ENCODE data around the gene SPDYE16.
"Not testable (repeated sequence)": the region's sequence is repeated elsewhere in the genome, so short reads cannot be mapped to it uniquely, and the experiment has no call there.

Gene SPDYE16

DNA sequence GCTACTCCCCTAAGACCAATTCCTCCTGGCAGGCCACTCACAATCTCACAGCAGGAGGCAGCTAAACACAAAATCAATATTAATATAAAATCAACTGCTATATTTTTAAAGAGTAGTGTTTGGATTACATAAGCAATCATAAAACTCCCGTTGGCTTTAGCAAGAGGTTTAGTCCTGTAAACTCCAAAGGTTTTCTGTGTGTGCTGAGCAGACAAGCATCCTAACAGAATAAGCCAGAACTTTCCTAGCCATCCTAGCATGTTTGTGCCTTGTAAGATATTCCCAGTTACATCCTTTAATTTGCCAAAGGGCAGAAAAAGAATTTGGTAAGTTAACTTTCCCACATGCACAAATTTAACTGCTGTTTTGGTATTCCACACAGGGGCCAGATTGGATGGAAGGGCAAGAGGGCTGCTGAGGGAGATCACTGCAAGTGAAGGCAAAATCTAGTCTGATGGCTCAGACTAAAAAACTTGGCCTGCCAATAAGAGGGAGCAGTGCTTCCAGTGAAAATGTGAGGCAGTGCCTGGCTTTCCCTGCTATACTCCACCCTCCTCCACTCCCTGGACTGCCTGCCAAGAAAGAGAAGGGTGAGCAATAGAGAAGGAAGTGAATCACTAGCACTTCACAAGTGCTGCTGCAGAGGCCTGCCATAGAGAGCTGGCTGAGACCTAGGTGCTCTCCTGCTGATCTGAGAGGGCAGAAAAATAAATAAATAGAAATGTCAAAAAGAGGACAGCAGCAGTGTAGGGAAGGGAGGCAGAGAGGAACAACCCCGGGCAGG, 39.9 kb upstream of the SPDYE16 start:
- H3K9me2 ChIP-seq (replicated peaks; ENCODE audit: control insufficient read depth, low read length); H3F3A ChIP-seq (ENCODE audit: control insufficient read depth, insufficient read depth); H3K4me3 ChIP-seq (ENCODE audit: low read length); H4K20me1 ChIP-seq (ENCODE audit: control insufficient read depth, insufficient read depth, low read depth, low read length); H3K27ac ChIP-seq (ENCODE audit: low read depth, low read length); H3K27me3 ChIP-seq (ENCODE audit: control insufficient read depth, low read length); H3K4me2 ChIP-seq (ENCODE audit: low read length); H3K9me3 ChIP-seq (ENCODE audit: control insufficient read depth, insufficient read depth, low read length); H3K36me3 ChIP-seq (ENCODE audit: control insufficient read depth, low read length): not testable (repeated sequence)
- Histone ChIP-seq H3K79me2 (ENCODE audit: control insufficient read depth, low read length) (peaks cover 22% of the 10 kb centered on the region), H3K4me1 (ENCODE audit: control insufficient read depth, low read length) (peaks cover 12% of the 10 kb centered on the region)

DNA sequence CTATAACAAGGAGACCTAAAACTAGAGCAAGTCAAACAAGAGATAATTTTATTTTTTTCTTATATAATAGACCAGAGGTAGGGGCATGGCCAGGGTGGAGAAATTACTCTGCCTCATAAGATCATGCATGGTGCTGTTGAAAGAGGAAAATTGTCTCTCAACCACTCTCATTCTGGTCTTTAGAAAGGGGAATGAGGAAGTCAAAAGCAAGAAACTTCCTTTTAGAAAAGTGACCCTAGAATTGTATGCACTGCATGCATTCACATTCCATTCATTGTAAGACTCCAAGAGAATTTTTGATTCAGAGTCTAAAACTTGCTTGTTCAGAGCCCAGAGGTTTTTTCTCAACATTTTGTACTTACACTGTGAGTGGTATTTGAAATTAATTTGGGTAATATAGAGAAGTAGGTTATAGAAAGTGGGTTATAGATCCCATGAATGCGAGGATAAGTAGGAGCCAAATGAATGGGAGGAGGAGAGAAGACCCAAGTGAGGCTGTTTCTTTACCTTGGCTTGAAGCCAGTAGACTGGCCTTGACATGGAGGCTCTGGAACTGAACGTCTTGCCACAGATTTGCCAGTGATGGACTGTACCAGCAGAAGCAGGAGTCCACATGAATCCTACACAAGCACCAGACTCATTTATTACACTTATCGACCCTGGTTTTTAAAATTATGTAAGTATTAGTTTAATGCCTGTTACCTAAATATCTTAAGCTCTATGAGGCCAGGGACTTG, 33.0 kb upstream of the SPDYE16 start:
- H3K36me3 ChIP-seq (ENCODE audit: control insufficient read depth, low read length); H3F3A ChIP-seq (ENCODE audit: control insufficient read depth, insufficient read depth); H3K4me3 ChIP-seq (ENCODE audit: low read length); H3K27me3 ChIP-seq (ENCODE audit: control insufficient read depth, low read length); H3K4me2 ChIP-seq (ENCODE audit: low read length); H3K9me3 ChIP-seq (ENCODE audit: control insufficient read depth, insufficient read depth, low read length); H3K9me2 ChIP-seq (replicated peaks; ENCODE audit: control insufficient read depth, low read length); H3K27ac ChIP-seq (ENCODE audit: low read depth, low read length); H3K79me2 ChIP-seq (ENCODE audit: control insufficient read depth, low read length); H3K4me1 ChIP-seq (ENCODE audit: control insufficient read depth, low read length); H4K20me1 ChIP-seq (ENCODE audit: control insufficient read depth, insufficient read depth, low read depth, low read length): not testable (repeated sequence)

- H3K79me2 ChIP-seq (ENCODE audit: control insufficient read depth, low read length); H3F3A ChIP-seq (ENCODE audit: control insufficient read depth, insufficient read depth); H3K9me2 ChIP-seq (replicated peaks; ENCODE audit: control insufficient read depth, low read length); H3K4me1 ChIP-seq (ENCODE audit: control insufficient read depth, low read length); H3K36me3 ChIP-seq (ENCODE audit: control insufficient read depth, low read length); H3K4me3 ChIP-seq (ENCODE audit: low read length); H3K27ac ChIP-seq (ENCODE audit: low read depth, low read length); H3K27me3 ChIP-seq (ENCODE audit: control insufficient read depth, low read length); H3K9me3 ChIP-seq (ENCODE audit: control insufficient read depth, insufficient read depth, low read length); H3K4me2 ChIP-seq (ENCODE audit: low read length); H4K20me1 ChIP-seq (ENCODE audit: control insufficient read depth, insufficient read depth, low read depth, low read length): not testable (repeated sequence)
Observed at GRCh38 chr7:76575431-76575830, 32.3 kb upstream of the SPDYE16 start.

GRCh38 chr7:76572296-76572695, 29.2 kb upstream of the SPDYE16 start:
- not testable (repeated sequence) for H3K27me3 ChIP-seq (ENCODE audit: control insufficient read depth, low read length); H3F3A ChIP-seq (ENCODE audit: control insufficient read depth, insufficient read depth); H3K4me1 ChIP-seq (ENCODE audit: control insufficient read depth, low read length); H3K9me3 ChIP-seq (ENCODE audit: control insufficient read depth, insufficient read depth, low read length); H3K4me3 ChIP-seq (ENCODE audit: low read length); H4K20me1 ChIP-seq (ENCODE audit: control insufficient read depth, insufficient read depth, low read depth, low read length); H3K9me2 ChIP-seq (replicated peaks; ENCODE audit: control insufficient read depth, low read length); H3K27ac ChIP-seq (ENCODE audit: low read depth, low read length); H3K4me2 ChIP-seq (ENCODE audit: low read length)
- Histone ChIP-seq H3K79me2 (ENCODE audit: control insufficient read depth, low read length) (peaks cover 23% of the 10 kb centered on the region), H3K36me3 (ENCODE audit: control insufficient read depth, low read length) (peaks cover 11% of the 10 kb centered on the region)

DNA sequence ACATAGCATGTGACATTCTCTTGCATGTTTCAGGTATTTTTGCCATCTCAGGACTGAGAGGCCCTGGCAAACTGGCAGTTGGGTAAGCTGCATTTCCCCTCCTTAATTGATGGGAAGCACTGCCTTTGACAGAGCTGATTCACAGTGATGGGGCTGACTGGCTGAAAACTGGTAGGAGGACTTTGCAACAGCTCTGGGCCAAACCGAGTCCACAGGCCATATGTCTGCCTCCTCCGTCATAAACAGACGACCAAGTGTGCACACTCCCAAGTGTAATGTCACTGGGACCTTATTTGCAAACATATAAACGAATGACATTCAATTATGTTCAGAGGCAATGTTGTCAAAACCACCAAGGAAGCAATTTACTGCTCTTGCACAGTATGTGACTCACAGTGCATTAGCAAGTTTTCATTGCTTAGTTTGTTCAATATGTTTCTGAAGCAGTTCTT, 27.3 kb upstream of the SPDYE16 start:
- not testable (repeated sequence) for H3K4me2 ChIP-seq (ENCODE audit: low read length); H4K20me1 ChIP-seq (ENCODE audit: control insufficient read depth, insufficient read depth, low read depth, low read length); H3F3A ChIP-seq (ENCODE audit: control insufficient read depth, insufficient read depth); H3K4me3 ChIP-seq (ENCODE audit: low read length); H3K9me2 ChIP-seq (replicated peaks; ENCODE audit: control insufficient read depth, low read length); H3K27me3 ChIP-seq (ENCODE audit: control insufficient read depth, low read length); H3K9me3 ChIP-seq (ENCODE audit: control insufficient read depth, insufficient read depth, low read length); H3K27ac ChIP-seq (ENCODE audit: low read depth, low read length); H3K4me1 ChIP-seq (ENCODE audit: control insufficient read depth, low read length)
- Histone ChIP-seq H3K79me2 (ENCODE audit: control insufficient read depth, low read length) (peaks cover 34% of the 10 kb centered on the region), H3K36me3 (ENCODE audit: control insufficient read depth, low read length) (peaks cover 11% of the 10 kb centered on the region)

GRCh38 chr7:76568742-76569141, 25.6 kb upstream of the SPDYE16 start:
- H3K27me3 ChIP-seq (ENCODE audit: control insufficient read depth, low read length); H3K9me3 ChIP-seq (ENCODE audit: control insufficient read depth, insufficient read depth, low read length); H3K4me1 ChIP-seq (ENCODE audit: control insufficient read depth, low read length); H3F3A ChIP-seq (ENCODE audit: control insufficient read depth, insufficient read depth); H3K27ac ChIP-seq (ENCODE audit: low read depth, low read length); H3K4me3 ChIP-seq (ENCODE audit: low read length); H3K9me2 ChIP-seq (replicated peaks; ENCODE audit: control insufficient read depth, low read length); H3K4me2 ChIP-seq (ENCODE audit: low read length); H4K20me1 ChIP-seq (ENCODE audit: control insufficient read depth, insufficient read depth, low read depth, low read length): not testable (repeated sequence)
- Histone ChIP-seq H3K79me2 (ENCODE audit: control insufficient read depth, low read length) (peaks cover 43% of the 10 kb centered on the region), H3K36me3 (ENCODE audit: control insufficient read depth, low read length) (peaks cover 11% of the 10 kb centered on the region)

- not testable (repeated sequence) for H3K4me2 ChIP-seq (ENCODE audit: low read length); H3K9me2 ChIP-seq (replicated peaks; ENCODE audit: control insufficient read depth, low read length); H4K20me1 ChIP-seq (ENCODE audit: control insufficient read depth, insufficient read depth, low read depth, low read length); H3K4me3 ChIP-seq (ENCODE audit: low read length); H3F3A ChIP-seq (ENCODE audit: control insufficient read depth, insufficient read depth); H3K27ac ChIP-seq (ENCODE audit: low read depth, low read length); H3K4me1 ChIP-seq (ENCODE audit: control insufficient read depth, low read length); H3K27me3 ChIP-seq (ENCODE audit: control insufficient read depth, low read length); H3K9me3 ChIP-seq (ENCODE audit: control insufficient read depth, insufficient read depth, low read length)
- Histone ChIP-seq H3K36me3 (ENCODE audit: control insufficient read depth, low read length) (peaks cover 11% of the 10 kb centered on the region), H3K79me2 (ENCODE audit: control insufficient read depth, low read length) (peaks cover 47% of the 10 kb centered on the region)
Observed at GRCh38 chr7:76567753-76568152, 24.7 kb upstream of the SPDYE16 start.

- not testable (repeated sequence) for H4K20me1 ChIP-seq (ENCODE audit: control insufficient read depth, insufficient read depth, low read depth, low read length); H3K9me3 ChIP-seq (ENCODE audit: control insufficient read depth, insufficient read depth, low read length); H3F3A ChIP-seq (ENCODE audit: control insufficient read depth, insufficient read depth); H3K4me3 ChIP-seq (ENCODE audit: low read length); H3K4me2 ChIP-seq (ENCODE audit: low read length); H3K27me3 ChIP-seq (ENCODE audit: control insufficient read depth, low read length); H3K9me2 ChIP-seq (replicated peaks; ENCODE audit: control insufficient read depth, low read length); H3K27ac ChIP-seq (ENCODE audit: low read depth, low read length); H3K4me1 ChIP-seq (ENCODE audit: control insufficient read depth, low read length)
- Histone ChIP-seq H3K79me2 (ENCODE audit: control insufficient read depth, low read length) (peaks cover 44% of the 10 kb centered on the region), H3K36me3 (ENCODE audit: control insufficient read depth, low read length) (peaks cover 11% of the 10 kb centered on the region)
Observed at GRCh38 chr7:76567311-76567710, 24.2 kb upstream of the SPDYE16 start.
